GM19452 (cell line): Measurements from ENCODE around the gene XPO6.

Experiments used
- ATAC-seq: cut with Tn5 transposase; IDR thresholded peaks from one replicate; pipeline ENCODE4 v1.9.1; 2021; ENCODE audit not compliant: unreplicated experiment

Gene XPO6

DNA sequence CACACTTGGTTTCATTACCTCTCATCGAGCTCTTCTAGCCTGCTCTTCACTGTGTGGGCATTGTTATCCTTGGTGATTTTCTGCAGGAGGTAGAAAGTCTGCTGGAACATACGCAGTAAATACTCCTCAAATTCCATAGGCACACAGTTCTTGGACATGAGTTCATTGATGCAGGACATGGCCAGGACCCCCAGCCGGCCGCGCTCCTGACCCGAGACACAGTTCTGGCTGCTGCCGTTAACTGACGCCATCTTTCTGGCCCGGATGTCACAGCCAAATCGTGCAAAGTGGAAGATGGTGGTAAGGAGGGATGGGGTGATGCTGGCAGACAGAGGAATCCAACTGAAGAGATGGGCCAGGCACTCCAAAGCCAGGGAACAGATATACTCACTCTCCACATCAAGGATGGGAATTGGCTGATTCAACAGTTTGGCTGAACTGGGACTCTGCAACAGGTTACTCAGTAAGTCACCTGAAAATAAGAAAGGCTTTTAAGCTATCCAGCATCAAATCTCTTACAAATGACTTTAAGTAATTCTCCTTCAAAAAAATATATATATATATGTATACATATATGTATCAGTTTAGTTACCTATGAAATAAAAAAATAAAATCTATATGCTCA lies 55.6 kb downstream of the XPO6 start:
- ATAC-seq = no peak

DNA sequence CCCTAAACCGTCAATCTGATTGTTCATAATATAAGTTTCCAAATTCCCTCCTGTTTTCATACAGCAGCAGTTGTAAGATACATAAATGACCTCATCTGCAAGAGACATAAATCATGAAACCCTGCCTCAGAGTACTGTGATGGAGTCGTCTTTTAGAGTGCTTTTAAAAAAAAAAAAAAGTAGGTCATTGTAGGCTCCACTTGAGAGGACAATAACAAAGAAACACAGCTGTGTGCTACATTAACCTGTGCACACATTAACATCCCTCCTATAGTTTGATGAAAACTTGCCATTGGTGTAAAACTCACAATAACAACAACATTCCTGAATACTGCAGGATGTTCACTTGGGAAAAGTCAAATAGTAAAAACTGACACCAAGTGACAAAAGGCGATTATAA lies 56.5 kb downstream of the XPO6 start:
- ATAC-seq = no peak

DNA sequence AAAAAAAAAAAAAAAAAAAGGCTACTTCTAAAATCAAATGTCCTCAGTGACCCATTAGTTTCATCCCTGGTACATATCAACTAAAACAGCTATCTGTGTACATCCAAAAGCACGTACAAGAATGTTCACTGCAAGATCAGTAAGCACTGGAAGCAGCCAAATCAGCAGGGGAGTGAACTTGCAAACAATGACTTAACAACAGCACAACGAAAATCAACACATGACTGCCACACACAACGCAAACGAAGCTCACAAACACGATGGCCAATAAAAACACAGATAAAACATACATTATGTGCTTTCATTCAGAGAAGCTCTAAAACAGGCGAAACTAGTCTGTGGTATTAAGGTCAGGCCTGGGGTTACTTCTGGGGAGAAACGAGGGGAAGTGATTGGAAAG lies 60.6 kb downstream of the XPO6 start:
- no peak for ATAC-seq

DNA sequence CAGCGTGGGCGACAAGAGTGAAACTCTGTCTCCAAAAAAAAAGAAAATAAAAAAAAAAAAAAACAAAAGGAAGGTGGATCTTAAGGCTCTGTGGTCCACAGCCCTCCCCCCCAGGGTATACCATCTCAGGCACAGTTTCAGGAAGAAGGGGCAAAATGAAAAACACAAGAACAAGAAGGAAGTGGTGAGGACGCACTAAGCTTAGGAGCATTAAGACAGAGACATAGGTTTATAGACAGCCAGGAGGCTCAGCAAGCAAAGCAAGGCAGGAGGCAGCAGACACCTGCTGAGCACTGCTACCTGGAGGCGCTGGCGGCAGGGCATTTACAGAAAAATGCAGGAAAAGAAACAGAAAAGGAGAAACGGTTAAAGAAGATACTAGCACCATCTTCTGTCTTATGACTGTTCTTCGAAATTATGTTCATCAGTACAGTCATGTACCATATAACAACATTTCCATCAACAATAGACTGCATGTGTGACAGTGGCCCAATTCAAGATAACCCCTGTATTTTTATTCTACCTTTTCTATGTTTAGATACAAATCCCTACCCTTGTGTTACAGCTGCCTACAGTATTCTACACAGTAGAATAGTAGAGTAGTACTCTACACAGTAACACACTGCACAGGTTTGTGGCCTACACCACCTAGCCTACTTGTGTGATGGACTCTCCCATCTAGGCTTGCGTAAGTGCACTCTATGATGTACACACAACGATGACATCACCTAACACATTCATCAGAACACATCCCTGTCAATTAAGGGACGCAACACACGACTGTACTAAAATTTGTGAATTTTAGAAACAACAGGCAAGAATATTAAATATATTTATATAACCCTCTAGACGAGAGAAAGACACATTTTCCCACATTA lies 62.5 kb downstream of the XPO6 start:
- no peak for ATAC-seq

DNA sequence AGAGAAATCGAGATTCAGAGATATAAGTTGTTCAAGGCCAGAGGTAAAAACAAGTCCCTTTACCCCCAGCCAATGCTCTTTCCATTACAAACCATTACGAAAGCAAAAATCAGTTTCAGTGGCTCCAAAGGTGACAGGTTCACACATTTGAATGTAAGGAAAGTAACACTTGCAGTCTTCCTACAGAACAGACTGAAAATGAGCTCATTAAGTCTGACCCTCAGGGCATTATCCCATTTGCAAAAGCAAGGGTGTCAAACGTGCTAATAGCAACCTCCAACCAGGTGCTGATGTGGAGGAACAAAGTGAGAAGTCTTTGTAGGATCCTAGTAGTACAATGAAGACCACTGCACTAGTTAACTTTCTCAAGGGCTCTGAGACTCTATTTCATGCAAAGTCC lies 65.2 kb downstream of the XPO6 start:
- no peak for ATAC-seq

DNA sequence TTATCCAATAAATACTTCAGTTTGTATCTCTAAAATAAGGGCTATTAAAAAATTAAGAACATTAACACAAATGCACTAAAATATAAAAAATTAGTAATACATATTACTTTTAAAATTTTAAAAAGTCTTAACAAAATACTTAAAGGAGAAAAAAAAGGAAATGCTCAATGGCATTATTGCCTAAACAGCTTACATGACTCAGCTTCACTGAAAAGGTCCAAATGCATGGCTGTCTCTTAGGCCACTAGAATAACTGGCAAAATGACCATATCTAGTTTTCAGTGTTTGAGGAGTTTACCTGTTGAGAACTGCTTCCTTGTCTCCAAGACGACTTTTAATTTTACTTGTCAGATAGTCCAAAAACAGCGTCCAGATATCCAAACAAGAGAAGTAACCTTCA lies 66.0 kb downstream of the XPO6 start:
- no peak for ATAC-seq

DNA sequence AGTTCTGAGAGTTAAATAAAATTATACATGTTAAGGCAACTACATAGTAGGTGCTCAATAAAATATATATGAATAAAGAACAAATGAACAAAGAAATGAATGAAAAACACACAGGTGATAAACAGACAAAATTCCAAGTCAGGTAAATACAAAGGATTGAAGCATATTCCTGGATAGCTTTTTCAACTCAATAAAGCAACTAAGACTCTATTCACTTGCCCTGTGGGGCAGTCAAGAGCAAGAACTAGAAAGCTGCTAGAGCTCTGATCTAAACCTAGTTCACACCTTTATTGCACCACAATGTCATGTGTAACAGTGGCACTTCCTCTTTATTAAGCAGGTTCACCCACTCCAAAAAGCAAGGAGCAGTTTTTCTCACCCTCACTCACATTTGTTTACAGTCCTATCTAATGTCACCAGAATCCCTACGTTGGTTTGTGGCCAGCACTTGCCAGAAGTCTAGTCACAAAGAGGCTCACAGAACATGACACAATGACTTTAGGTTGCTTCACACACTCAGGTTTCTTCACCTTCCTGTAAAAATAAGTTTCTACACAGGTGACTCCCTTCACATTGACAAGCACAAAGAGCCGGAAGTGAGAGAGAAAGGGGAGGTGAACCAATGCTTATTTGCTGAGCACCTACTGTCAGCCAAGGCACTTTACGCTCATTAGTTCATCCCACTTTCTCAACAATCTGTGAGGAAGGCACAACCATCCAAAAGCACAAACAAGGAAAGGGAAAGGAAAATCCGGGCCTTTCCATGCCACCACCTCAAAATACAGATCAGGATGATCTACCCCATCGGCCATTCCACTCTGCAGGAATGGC lies 70.8 kb downstream of the XPO6 start:
- peak; percentile 75 for ATAC-seq

DNA sequence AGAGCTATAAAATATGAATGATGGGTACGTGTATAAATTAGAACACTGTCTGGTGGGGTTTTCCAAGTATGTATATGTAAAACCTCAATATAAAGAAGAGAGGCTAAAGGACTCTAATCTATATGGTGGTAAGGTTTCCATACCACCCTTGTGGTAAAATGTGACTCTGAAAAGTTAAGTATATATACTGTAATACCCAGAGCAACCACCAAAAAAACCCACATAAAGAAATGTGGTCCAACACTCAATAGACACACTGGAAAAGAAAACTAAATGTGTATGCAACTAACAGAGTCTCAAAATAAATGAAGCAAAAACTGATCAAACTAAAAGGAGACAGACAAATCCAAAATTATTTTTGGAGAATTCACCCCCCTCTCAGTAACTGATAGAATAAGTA lies 72.2 kb downstream of the XPO6 start:
- no peak for ATAC-seq

DNA sequence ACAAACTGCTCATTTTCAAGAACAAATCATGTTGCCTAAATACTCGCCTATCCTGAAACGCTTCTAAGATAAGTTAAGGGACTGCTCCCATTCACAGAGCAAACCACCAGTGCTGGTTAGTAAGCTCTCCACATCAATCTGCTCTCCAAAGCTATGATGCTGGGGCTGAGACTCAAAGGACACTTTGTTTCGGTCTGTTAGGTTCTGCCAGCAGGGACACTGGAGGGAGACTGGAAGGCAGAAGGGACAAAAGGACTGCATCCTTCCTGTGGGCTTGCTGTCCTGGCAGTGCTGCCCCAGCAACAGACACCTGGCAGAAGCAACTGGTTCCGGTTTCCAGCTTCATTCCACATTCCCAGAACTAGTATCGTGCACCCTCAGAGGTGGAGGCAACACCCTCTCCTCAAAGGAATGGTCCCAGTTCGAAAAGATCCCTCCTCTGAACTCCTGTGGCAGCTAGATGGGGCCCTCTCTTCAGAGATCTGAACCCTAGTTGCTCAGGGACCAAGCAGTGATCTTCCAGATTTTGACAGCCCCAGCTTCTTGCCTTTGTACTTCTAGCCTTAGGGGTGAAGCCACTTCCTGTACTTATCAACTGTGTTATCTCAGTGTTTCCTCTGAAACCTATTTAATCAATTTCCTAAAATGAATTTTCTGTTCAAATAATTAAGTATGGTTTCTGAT lies 74.9 kb downstream of the XPO6 start:
- no peak for ATAC-seq

DNA sequence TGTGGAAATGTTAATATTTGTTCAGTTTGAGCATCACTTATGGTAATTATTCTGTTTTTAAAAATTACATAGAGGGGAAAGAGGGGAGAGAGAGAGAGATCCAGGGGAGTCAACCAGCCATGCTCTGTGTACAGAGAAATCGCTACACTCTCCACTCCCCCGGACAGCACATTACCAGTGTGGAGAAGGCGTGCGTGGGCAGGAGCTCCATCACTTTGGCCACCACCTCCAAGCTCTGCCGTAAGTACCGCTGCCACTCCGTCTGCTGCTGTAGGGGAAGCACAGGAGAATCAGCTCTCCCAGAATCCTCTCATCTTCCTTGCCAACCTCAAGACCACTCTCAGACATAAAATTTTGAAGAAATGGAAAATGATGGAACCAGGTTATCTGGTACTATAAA lies 78.1 kb downstream of the XPO6 start:
- ATAC-seq = no peak

DNA sequence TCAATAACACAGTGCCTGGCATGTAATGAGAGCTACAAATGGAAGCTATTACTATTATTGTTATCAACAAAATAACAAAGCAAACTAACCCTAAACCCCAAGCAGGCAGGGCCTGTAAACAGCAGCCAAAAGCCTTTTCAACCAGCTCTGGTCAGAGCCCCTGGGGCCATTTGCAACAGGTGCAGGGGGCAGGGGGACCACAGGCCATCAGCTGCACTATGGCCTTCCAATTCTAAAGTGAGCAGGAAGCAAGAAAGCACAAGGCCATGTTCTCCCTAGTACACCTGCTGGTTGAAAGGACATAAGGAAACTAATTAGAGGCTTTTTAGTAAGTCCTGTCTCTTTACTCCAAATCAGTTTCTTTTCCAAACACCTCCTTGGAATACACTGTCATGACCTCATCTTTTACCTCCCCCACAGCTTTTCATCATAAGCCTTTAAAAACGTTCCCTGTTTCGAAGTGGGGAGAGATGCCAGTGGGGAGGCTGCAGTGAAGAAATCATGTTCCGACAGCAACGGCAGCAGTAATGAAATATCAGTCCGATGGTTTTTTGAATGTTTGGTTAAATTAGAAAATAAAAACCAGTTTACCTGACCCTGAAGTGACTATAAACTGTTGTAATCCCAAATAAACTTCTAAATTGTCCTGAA lies 79.9 kb downstream of the XPO6 start:
- no peak for ATAC-seq

DNA sequence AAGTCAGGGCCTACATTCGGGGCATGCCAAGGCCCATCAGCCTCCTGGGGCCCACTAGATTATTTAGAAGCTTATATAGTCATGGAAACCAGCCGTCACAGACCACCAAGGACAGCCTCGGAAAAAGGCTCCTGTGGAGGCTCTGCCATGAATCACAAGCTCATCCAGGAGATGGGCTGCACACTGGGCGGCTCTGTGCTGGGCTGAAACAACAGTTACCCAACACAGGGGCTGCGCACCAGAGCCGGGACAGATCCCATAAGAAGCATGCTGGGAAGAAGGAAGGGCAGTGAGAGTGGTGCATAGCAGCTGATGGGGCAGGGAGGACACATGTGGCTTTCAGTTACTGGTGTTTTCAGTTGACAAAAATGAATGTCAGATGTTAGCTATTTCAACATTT lies 80.6 kb downstream of the XPO6 start:
- no peak for ATAC-seq

DNA sequence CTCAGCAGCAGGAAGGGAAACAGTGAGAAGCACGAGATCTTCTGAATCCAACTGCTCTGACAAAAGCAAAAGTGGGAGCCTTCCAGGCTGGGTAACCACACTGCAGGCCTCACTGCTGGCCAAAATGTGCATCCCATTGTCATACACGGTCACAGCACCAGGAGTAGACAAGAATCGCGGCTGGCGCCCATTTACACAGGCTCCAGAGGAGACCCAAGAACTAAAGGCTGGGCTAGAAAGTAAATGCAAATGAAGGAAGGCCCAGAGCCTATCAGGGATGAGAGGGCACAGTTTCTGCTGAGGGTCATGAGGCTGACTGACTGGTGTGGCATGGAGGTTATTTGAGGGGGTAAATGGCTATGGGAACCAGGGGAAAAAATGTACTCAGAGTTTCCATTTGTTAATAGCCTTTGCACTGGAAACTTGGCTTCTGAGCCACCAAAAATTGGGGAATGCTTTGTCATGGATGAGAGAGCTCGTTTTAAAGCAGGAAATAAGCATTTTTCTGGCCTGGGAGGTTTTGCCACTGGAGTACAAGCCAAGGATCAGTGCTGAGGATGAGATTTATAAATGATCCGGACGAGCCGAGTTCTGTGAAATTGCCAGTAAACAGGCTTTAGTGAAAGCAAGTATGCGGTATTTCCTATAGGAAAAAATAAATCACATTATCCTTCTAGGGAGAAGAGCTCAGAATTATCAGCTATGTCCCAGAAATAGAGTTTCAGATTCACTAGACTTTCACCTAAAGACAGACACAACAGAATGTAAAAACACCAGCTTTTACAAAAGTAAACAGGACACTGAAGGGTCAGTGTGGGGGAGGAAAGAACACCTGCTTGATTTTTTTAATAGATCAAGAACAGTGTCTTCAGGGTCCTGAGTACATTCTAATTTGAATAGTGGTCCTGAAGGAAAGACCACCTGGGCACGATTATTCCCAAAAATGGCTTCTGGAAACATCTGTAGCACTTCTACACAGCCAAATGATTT lies 81.4 kb downstream of the XPO6 start:
- ATAC-seq = no peak

DNA sequence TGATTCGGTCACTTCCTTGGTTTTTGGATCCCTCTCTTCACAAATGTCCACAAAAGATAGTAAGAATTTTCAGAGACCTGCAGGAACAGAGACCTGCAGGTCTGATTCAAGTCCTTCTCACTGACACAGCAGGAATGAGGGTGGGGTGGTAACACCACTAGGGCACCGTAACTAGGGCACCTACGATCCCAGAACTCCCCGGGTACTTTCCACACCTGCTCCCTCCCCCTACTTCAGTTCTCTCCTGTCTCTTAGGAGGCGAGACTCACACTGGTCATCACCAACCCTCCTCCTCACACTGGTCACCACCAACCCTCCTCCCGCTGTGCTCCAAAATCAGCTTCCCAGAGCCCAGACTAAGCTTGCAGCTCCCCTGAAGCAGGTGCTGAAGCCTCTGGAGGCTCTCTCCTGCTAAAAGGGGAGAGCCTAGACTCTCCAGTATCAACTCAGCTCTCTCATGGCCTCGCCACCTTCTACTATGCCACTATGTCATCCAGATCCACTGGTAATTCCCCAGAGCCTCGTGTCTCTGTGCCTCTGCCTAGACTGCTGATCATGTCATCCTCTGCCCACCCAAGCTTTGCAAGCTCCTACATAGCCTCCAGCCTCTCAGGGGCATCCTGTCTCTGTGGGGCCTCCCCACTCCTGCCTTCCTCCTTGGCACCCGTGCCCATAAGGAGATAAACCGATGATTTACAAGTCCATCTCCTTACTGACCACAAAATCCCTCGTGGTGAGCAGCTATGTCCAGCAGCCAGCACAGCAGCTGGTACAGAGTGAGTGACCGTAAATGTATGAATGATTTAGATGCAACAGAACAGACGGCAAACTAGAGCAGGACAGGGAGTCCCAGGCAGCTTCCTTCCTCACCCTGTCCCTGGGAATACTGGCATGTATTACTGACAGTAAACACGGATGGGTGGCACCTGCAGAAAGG lies 84.8 kb downstream of the XPO6 start:
- no peak for ATAC-seq

DNA sequence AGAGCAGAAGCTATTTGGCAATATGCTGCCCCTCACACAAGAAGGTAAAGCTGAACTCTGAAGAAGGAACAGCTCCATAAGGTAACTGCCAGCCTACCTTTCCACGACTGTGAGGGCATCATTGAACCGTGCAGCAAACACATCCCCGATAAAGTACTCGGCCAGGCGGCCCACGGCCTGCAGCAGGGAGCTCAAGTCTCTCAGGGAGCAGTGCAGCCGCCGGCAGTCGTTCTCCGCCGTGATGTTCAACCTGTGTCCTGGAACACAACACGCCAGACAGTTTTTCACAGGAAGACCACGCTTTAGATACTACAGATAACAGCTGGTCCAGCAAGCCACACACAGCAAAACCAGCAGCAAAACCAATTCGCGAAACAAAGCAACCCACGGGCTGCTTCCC lies 86.2 kb downstream of the XPO6 start:
- no peak for ATAC-seq

DNA sequence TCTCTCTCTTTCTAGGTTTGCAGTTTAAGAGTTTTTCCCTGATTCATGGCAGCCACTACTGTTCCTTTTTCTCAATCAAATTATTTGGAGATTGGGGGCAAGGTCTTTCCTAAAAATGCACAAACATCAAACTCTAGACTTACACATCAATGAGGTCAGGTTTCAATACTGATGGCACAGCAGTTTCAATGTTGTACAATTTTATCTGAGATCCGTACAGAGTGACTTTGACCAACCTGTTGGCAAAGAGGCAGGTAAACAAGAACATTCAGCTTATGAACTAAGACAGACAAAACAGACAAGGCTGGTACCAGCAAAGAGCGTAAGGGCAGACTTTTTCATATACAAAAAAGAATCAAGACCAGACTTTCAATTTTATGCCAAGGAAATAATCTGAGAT lies 90.2 kb downstream of the XPO6 start:
- no peak for ATAC-seq

DNA sequence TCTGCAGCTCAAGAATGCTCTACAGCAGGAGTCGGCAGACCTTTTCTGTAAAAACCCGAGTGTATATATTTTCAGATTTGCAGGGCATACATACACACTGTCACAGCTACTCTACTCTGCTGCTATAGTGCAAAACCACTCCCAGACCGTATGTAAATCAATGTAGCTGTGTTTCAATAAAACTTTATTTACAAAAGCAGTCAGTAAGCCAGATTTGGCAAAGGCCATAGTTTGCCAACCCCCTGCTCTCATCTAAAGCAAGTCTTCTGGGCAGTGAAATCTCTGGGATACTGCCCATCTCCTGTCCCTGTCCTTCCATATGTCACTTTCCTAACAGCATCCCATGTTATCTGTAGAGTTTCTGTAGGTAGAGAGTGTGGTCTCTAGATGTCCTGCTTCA lies 91.0 kb downstream of the XPO6 start:
- no peak for ATAC-seq

DNA sequence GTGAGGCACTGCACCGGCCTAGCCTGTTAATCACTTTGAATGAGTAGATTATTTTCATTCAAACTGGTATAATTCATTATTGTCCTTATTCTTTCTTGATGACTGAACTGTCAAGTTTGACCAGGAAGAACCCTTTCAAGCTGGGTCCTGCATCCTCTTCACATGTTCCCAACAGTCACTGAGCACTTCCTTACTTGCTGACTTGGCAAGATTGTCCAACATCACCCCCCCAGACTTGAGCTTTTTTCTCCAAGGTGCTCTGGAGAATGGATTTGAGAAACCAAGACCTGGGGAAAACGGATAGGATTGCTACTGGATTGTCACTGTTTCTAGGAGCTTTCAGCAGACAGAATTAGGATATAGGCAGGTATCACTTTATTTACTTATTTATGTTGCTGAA lies 93.1 kb downstream of the XPO6 start:
- ATAC-seq = no peak

DNA sequence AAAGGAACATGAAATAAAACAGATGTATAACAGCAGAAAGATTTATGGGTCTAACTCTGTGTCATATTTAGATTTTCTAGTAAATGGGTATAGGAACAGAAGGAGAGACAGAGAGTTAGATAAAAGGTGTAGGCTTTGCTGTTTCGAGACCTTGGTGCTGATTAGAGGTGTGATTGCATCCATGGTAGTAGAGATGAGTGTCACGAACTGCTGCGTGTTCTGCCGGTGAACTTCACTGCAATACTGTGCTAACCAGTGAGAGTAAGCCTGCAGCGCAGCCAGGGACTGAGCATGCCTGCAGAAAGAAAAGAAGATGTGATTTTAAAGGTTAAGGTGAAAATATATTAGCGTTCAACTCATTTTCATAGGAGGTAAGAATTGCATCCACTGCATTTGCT lies 94.6 kb downstream of the XPO6 start:
- no peak for ATAC-seq
